SK-N-SH (cell line): ENCODE results near the gene EOGT. TPM values are rescaled to one million over a fixed set of nuclear protein-coding genes. Genes with fewer than 3 reads are reported as not detected.
A peak's percentile ranks its signal among the peaks of the same experiment; 100 is the strongest.

ENCODE experiments used
- CTCF ChIA-PET: fragments of 300-600, 350-600 bp; formaldehyde crosslinking; extraction: SDS; loops from one replicate; lab custom pipeline; 2021; lab: Yijun Ruan, JAX
- POLR2A ChIA-PET: fragments of 350-600 bp; sonication (Branson Sonifier 250); formaldehyde crosslinking; extraction: SDS; loops from one replicate; lab custom pipeline; 2020; ENCODE audit warnings: antibody characterized with exemption, inconsistent platforms; lab: Yijun Ruan, JAX
- DNase-seq: peaks from one replicate; pipeline ENCODE4 v3.0.0; 2012
- H2AFZ ChIP-seq: fragments of 200-600 bp; sonication (generic); 2 replicates; pipeline ENCODE4 v1.8.1; 2016; ENCODE audit warnings: antibody characterized with exemption, mild to moderate bottlenecking, low read depth
- H3F3A ChIP-seq: fragments of 200-600 bp; sonication (generic); replicated peaks from 2 replicates; pipeline ENCODE3; 2016; ENCODE audit warnings: antibody characterized with exemption, mild to moderate bottlenecking; ENCODE audit not compliant: insufficient read depth
- H3K27ac ChIP-seq, 2 experiments: fragments of 200-500 bp in 1 of 2; fragments of 200-600 bp in 1 of 2; sonication (Bioruptor generic) in 1 of 2; sonication (generic), shearing (Covaris generic) in 1 of 2; 2 replicates each; pipeline versions ENCODE4 v1.5.1 to v1.6.1; 2014 to 2016; ENCODE audit warnings: low read depth in 2 of 2, inconsistent platforms in 1 of 2, low read length in 1 of 2, mild to moderate bottlenecking in 1 of 2, mixed read lengths in 1 of 2
- H3K27me3 ChIP-seq: fragments of 200-600 bp; sonication (generic), shearing (Covaris generic); 2 replicates; pipeline ENCODE4 v1.6.1; 2016; ENCODE audit warnings: mixed run types; ENCODE audit not compliant: insufficient read depth
- H3K36me3 ChIP-seq, 2 experiments: fragments of 200-500 bp in 1 of 2; fragments of 200-600 bp in 1 of 2; sonication (Bioruptor generic) in 1 of 2; sonication (generic) in 1 of 2; replicated peaks in 1 of 2; 2 replicates each; pipeline versions ENCODE3 to v1.5.1; 2014 to 2016; ENCODE audit warnings: low read length in 1 of 2, mild to moderate bottlenecking in 1 of 2; ENCODE audit not compliant: insufficient read depth in 2 of 2, control insufficient read depth in 1 of 2
- H3K4me1 ChIP-seq, 2 experiments: fragments of 200-500 bp in 1 of 2; fragments of 200-600 bp in 1 of 2; sonication (Bioruptor generic) in 1 of 2; sonication (generic), shearing (Covaris generic) in 1 of 2; 2 replicates each; pipeline versions ENCODE4 v1.5.1 to v1.6.1; 2014 to 2016; ENCODE audit warnings: low read depth in 1 of 2, low read length in 1 of 2, mixed run types in 1 of 2; ENCODE audit not compliant: insufficient read depth in 2 of 2, control insufficient read depth in 1 of 2
- H3K4me2 ChIP-seq: fragments of 200-600 bp; sonication (generic), shearing (Covaris generic); 2 replicates; pipeline ENCODE4 v1.6.1; 2017; ENCODE audit warnings: mixed run types
- H3K4me3 ChIP-seq, 2 experiments: fragments of 200-500 bp in 1 of 2; fragments of 200-600 bp in 1 of 2; sonication (Bioruptor generic) in 1 of 2; sonication (generic), shearing (Covaris generic) in 1 of 2; 2 replicates each; pipeline versions ENCODE4 v1.5.1 to v1.8.1; 2014 to 2016; ENCODE audit warnings: low read depth in 2 of 2, inconsistent platforms in 1 of 2, low read length in 1 of 2, mild to moderate bottlenecking in 1 of 2, mixed read lengths in 1 of 2, moderate library complexity in 1 of 2
- H3K79me2 ChIP-seq: fragments of 200-600 bp; sonication (generic); 2 replicates; pipeline ENCODE4 v1.8.1; 2017; ENCODE audit warnings: mild to moderate bottlenecking; ENCODE audit not compliant: insufficient read depth
- H3K9ac ChIP-seq: fragments of 200-600 bp; sonication (generic); 2 replicates; pipeline ENCODE4 v1.6.1; 2017; ENCODE audit warnings: mixed run types
- H3K9me2 ChIP-seq: fragments of 200-600 bp; sonication (generic); 2 replicates; pipeline ENCODE4 v1.6.1; 2017; ENCODE audit warnings: mixed run types
- H3K9me3 ChIP-seq: fragments of 200-600 bp; sonication (generic); 2 replicates; pipeline ENCODE4 v1.6.1; 2017; ENCODE audit warnings: mixed run types, mild to moderate bottlenecking, moderate library complexity
- H4K20me1 ChIP-seq: fragments of 200-600 bp; sonication (generic); 2 replicates; pipeline ENCODE4 v1.6.1; 2017; ENCODE audit warnings: mild to moderate bottlenecking, mixed run types; ENCODE audit not compliant: insufficient read depth
- ELF1 ChIP-seq: IDR thresholded peaks from 2 replicates; pipeline ENCODE4 v1.4.0; 2012
- EP300 ChIP-seq, 2 experiments: IDR thresholded peaks; 2 replicates each; pipeline versions ENCODE4 v1.4.0 to v1.6.1; 2012; ENCODE audit warnings: borderline replicate concordance in 1 of 2, low read depth in 1 of 2, low read length in 1 of 2
- FOSL2 ChIP-seq: IDR thresholded peaks from 2 replicates; pipeline ENCODE4 v1.4.0; 2012; ENCODE audit warnings: low read depth, mild to moderate bottlenecking, moderate library complexity, borderline replicate concordance
- GABPA ChIP-seq: IDR thresholded peaks from 2 replicates; pipeline ENCODE4 v1.4.0; 2012; ENCODE audit warnings: low read depth, mild to moderate bottlenecking
- NFIC ChIP-seq: IDR thresholded peaks from 2 replicates; pipeline ENCODE4 v1.4.0; 2012; ENCODE audit warnings: borderline replicate concordance
- NRF1 ChIP-seq: IDR thresholded peaks from 2 replicates; pipeline ENCODE4 v1.6.1; 2012; ENCODE audit warnings: low read depth, mild to moderate bottlenecking, low read length
- RCOR1 ChIP-seq: fragments of 150-350 bp; IDR thresholded peaks from 2 replicates; pipeline ENCODE4 v1.6.1; 2017; ENCODE audit warnings: antibody characterized with exemption, low read length
- REST ChIP-seq: IDR thresholded peaks from 2 replicates; pipeline ENCODE4 v1.6.1; 2012; ENCODE audit warnings: mild to moderate bottlenecking, low read depth, low read length, moderate library complexity
- SIN3A ChIP-seq: IDR thresholded peaks from 2 replicates; pipeline ENCODE4 v1.6.1; 2012; ENCODE audit warnings: low read depth, mild to moderate bottlenecking, low read length, moderate library complexity, borderline replicate concordance
- SMC3 ChIP-seq: IDR thresholded peaks from 2 replicates; pipeline ENCODE4 v1.6.1; 2012; ENCODE audit warnings: low read depth, low read length, improper control_type of control experiment
- TAF1 ChIP-seq: IDR thresholded peaks from 2 replicates; pipeline ENCODE4 v1.6.1; 2012; ENCODE audit warnings: low read depth, mild to moderate bottlenecking, low read length, moderate library complexity, borderline replicate concordance
- TCF12 ChIP-seq: IDR thresholded peaks from 2 replicates; pipeline ENCODE4 v1.4.0; 2012
- USF1 ChIP-seq: IDR thresholded peaks from 2 replicates; pipeline ENCODE4 v1.4.0; 2012; ENCODE audit warnings: low read depth, borderline replicate concordance
- ZBTB33 ChIP-seq: IDR thresholded peaks from 2 replicates; pipeline ENCODE4 v1.4.0; 2012; ENCODE audit warnings: low read depth, borderline replicate concordance
- WGBS: methylation state at CpG from one replicate; pipeline ENCODE4 v1.1.6; 2017; ENCODE audit warnings: low lambda C conversion rate; 5-methylcytosine and 5-hydroxymethylcytosine counted together
- polyA plus RNA-seq, 3 experiments: library from polyadenylated mRNA; depleted of rRNA; stranded (reverse); fragments of >200 nt; gene quantifications; 2 replicates each; pipeline ENCODE4 v1.2.3, GENCODE V29; 2012

The EOGT gene
- polyA plus RNA-seq, 1 of the 3 experiments (the other 2 are of a cell fraction), result 6.0 TPM

GRCh38 chr3:68988740-68989139 lies 24.7 kb downstream of the EOGT start:
- POLR2A ChIA-PET, result no interaction called here
- no peaks in the 10 kb centered on the region for H3K27me3 ChIP-seq
- peak overlapping the region; percentile 34; the same call in 1 of the 2 replicates for H3K4me2 ChIP-seq
- H3K4me3 ChIP-seq, result no peak overlapping the region
- no peaks in the 10 kb centered on the region for H3F3A ChIP-seq
- H3K27ac ChIP-seq, result peak overlapping the region in 1 of 2 experiments; percentile 69; a peak in 2 of 4 replicates
- WGBS, result 59% methylated on average over 4 of the region's 4 CpGs
- peaks cover 32 to 45% of the 10 kb centered on the region in 2 experiments for H3K36me3 ChIP-seq
- H3K9me2 ChIP-seq, result no peaks in the 10 kb centered on the region
- no peaks in the 10 kb centered on the region for H4K20me1 ChIP-seq
- TF ChIP-seq SMC3 (no peak), NRF1 (no peak), RCOR1 (no peak), NFIC (no peak), TCF12 (peak; percentile 50; the same call in 1 of the 2 replicates), FOSL2 (peak; percentile 20; the same call in 1 of the 2 replicates), ELF1 (no peak)
- H3K9ac ChIP-seq, result no peak overlapping the region
- 0 out of 4 replicates have a peak, but pooled peaks cover 0 to 3% of the 10 kb centered on the region in 2 experiments for H3K4me1 ChIP-seq
- no peak overlapping the region for H2AFZ ChIP-seq
- H3K9me3 ChIP-seq, result no peaks in the 10 kb centered on the region
- CTCF ChIA-PET, result no interaction called here
- no peak for DNase-seq
- no peaks in the 10 kb centered on the region for H3K79me2 ChIP-seq

- peaks cover 32 to 47% of the 10 kb centered on the region in 2 experiments for H3K36me3 ChIP-seq
- H3K9me2 ChIP-seq, result no peaks in the 10 kb centered on the region
- WGBS, result 96% methylated on average over 6 of the region's 6 CpGs
- H3K27ac ChIP-seq, result no peak overlapping the region
- DNase-seq, result no peak
- 0 out of 4 replicates have a peak, but pooled peaks cover 0 to 3% of the 10 kb centered on the region in 2 experiments for H3K4me1 ChIP-seq
- H2AFZ ChIP-seq, result no peak overlapping the region
- no peaks in the 10 kb centered on the region for H3F3A ChIP-seq
- H3K4me3 ChIP-seq, result no peak overlapping the region
- no peaks in the 10 kb centered on the region for H4K20me1 ChIP-seq
- no peaks in the 10 kb centered on the region for H3K79me2 ChIP-seq
- no peak overlapping the region for H3K9ac ChIP-seq
- no peak overlapping the region for H3K4me2 ChIP-seq
- TF ChIP-seq EP300 (IDR thresholded peaks at IDR 0.05; ENCODE audit: borderline replicate concordance in 1 of 2, low read depth in 1 of 2, low read length in 1 of 2) (no peak), USF1 (no peak), SIN3A (no peak), FOSL2 (no peak), ZBTB33 (no peak), REST (no peak), GABPA (no peak), TAF1 (no peak)
- no peaks in the 10 kb centered on the region for H3K9me3 ChIP-seq
- ChIA-PET POLR2A (no interaction called here), CTCF (interaction anchor here (0.6 to 1.2 kb wide), 2 partner anchors 10 to 15 kb away, joined by 3 read pairs; no protein-coding TSS in a partner anchor)
- no peaks in the 10 kb centered on the region for H3K27me3 ChIP-seq
Measured at GRCh38 chr3:68987322-68987721, 26.2 kb downstream of the EOGT start.
